Sigmoid colon (tissue), 7 donors: ENCODE data around the gene PIGT. TPM values are rescaled to one million over a fixed set of nuclear protein-coding genes. Genes with fewer than 3 reads are reported as not detected.

Experiments
- DNase-seq: peaks from one replicate; pipeline ENCODE4 v3.0.0-alpha.2; 2019
- H3K27ac ChIP-seq, 4 donors: fragments of 200-600 bp; sonication (generic); one replicate each; pipeline ENCODE4 v1.5.1; 2016 to 2019; ENCODE audit warnings: mild to moderate bottlenecking in 1 of 4
- H3K27me3 ChIP-seq, 3 donors: fragments of 200-600 bp; sonication (generic); one replicate each; pipeline ENCODE4 v1.5.1; 2019; ENCODE audit warnings: mild to moderate bottlenecking in 1 of 3
- H3K36me3 ChIP-seq, 4 donors: fragments of 200-600 bp; sonication (generic); one replicate each; pipeline ENCODE4 v1.5.1; 2016 to 2019
- H3K4me1 ChIP-seq, 4 donors: fragments of 200-600 bp; sonication (generic); one replicate each; pipeline ENCODE4 v1.5.1; 2017 to 2019
- H3K4me3 ChIP-seq, 4 donors: fragments of 200-600 bp; sonication (generic); one replicate each; pipeline ENCODE4 v1.5.1; 2017 to 2019; ENCODE audit warnings: mild to moderate bottlenecking in 2 of 4, moderate library complexity in 1 of 4
- H3K9me3 ChIP-seq, 4 donors: fragments of 200-600 bp in 3 of 4; sonication (generic) in 3 of 4; one replicate each; pipeline versions ENCODE4 v1.5.1 to v1.6.1; 2013 to 2019
- CTCF ChIP-seq, 4 experiments: fragments of 450-650 bp in 3 of 4; fragments of 200-600 bp in 1 of 4; IDR thresholded peaks; one replicate each; pipeline ENCODE4 v1.5.1; 2016 to 2019; ENCODE audit warnings: antibody characterized with exemption in 4 of 4, mild to moderate bottlenecking in 3 of 4, moderate library complexity in 2 of 4
- EP300 ChIP-seq, 4 donors: sonication (generic); formaldehyde crosslinking; IDR thresholded peaks; one replicate each; pipeline ENCODE4 v1.6.1; 2017; ENCODE audit warnings: antibody characterized with exemption in 4 of 4
- POLR2A ChIP-seq, 2 donors: fragments of 450-650 bp; IDR thresholded peaks; one replicate each; pipeline ENCODE4 v1.6.1; 2016; ENCODE audit warnings: antibody characterized with exemption in 2 of 2, mild to moderate bottlenecking in 2 of 2, moderate library complexity in 2 of 2
- POLR2AphosphoS5 ChIP-seq, 4 donors: sonication (generic); formaldehyde crosslinking; IDR thresholded peaks; one replicate each; pipeline ENCODE4 v1.6.1; 2017; ENCODE audit warnings: antibody characterized with exemption in 4 of 4
- WGBS, 2 donors: extraction: QIAGEN DNeasy Blood & Tissue Kit; methylation state at CpG; one replicate each; pipeline ENCODE4 v1.1.7; 2013; 5-methylcytosine and 5-hydroxymethylcytosine counted together
- intact Hi-C: fragments of 100-400 bp; cut with DNase I; formaldehyde crosslinking; loops from one replicate; pipeline ENCODE4 v1.15.1; 2023
- polyA plus RNA-seq, 3 donors: library from polyadenylated mRNA; stranded (reverse); fragments of 200-250 nt; gene quantifications; one replicate each; pipeline ENCODE4 v1.2.3, GENCODE V29; 2013
- total RNA-seq, 4 donors: library from RNA; depleted of rRNA; stranded (reverse); fragments of >200 nt; gene quantifications; one replicate each; pipeline ENCODE4 v1.1.0, GENCODE V29; 2016
- donor health status: healthy with polysubstance abuse.
- donor health status: Bipolar disorder and iron deficiency.
- donor health status: healthy.

PIGT gene
- total and polyA plus RNA-seq, 7 donors = 33.0 to 98.7 (median 51.6) TPM

- H3K4me3 ChIP-seq = no peak overlapping the region
- TF ChIP-seq CTCF (IDR thresholded peaks at IDR 0.05) = peak in 1 of 4 experiments; percentile 13
- TF ChIP-seq POLR2AphosphoS5 (IDR thresholded peaks at IDR 0.05) = no peak
- DNase-seq = no peak
- no peaks in the 10 kb centered on the region for H3K36me3 ChIP-seq
- H3K4me1 ChIP-seq = peaks cover 0 to 17% (median under 1%) of the 10 kb centered on the region in 4 donors
- intact Hi-C loops = no loop called here
- no peaks in the 10 kb centered on the region for H3K27me3 ChIP-seq
- 76 to 79% methylated on average over 5 of the region's 5 CpGs for WGBS, 2 donors
- H3K9me3 ChIP-seq = no peaks in the 10 kb centered on the region
- no peak overlapping the region for H3K27ac ChIP-seq
Measured at GRCh38 chr20:45459606-45460005, 43.7 kb downstream of the PIGT start.

- TF ChIP-seq EP300 (IDR thresholded peaks at IDR 0.05) (no peak), POLR2A (IDR thresholded peaks at IDR 0.05) (no peak), POLR2AphosphoS5 (IDR thresholded peaks at IDR 0.05) (no peak), CTCF (IDR thresholded peaks at IDR 0.05) (no peak)
- Histone ChIP-seq H3K4me1 (peaks cover 0 to 28% (median 15%) of the 10 kb centered on the region in 4 donors), H3K9me3 (no peaks in the 10 kb centered on the region), H3K27me3 (no peaks in the 10 kb centered on the region), H3K27ac (no peak overlapping the region), H3K4me3 (no peak overlapping the region), H3K36me3 (no peaks in the 10 kb centered on the region)
- no peak for DNase-seq
- 90 to 93% methylated on average over 1 of the region's 1 CpG for WGBS, 2 donors
- intact Hi-C loops = no loop called here
Measured at GRCh38 chr20:45461225-45461624, 45.3 kb downstream of the PIGT start.

GRCh38 chr20:45462711-45463509, 47.0 kb downstream of the PIGT start:
- TF ChIP-seq EP300 (IDR thresholded peaks at IDR 0.05) (no peak), CTCF (IDR thresholded peaks at IDR 0.05) (no peak), POLR2AphosphoS5 (IDR thresholded peaks at IDR 0.05) (no peak), POLR2A (IDR thresholded peaks at IDR 0.05) (no peak)
- Histone ChIP-seq H3K27me3 (no peaks in the 10 kb centered on the region), H3K9me3 (no peaks in the 10 kb centered on the region), H3K4me3 (no peak overlapping the region), H3K4me1 (peaks cover 0 to 24% (median 16%) of the 10 kb centered on the region in 4 donors), H3K27ac (no peak overlapping the region), H3K36me3 (no peaks in the 10 kb centered on the region)
- WGBS, 2 donors = 92% methylated on average over 6 of the region's 6 CpGs
- DNase-seq = no peak
- intact Hi-C loops = no loop called here

- Histone ChIP-seq H3K9me3 (no peaks in the 10 kb centered on the region), H3K27me3 (no peaks in the 10 kb centered on the region), H3K27ac (no peak overlapping the region), H3K4me1 (peaks cover 0 to 26% (median 18%) of the 10 kb centered on the region in 4 donors), H3K4me3 (no peak overlapping the region), H3K36me3 (no peaks in the 10 kb centered on the region)
- TF ChIP-seq EP300 (IDR thresholded peaks at IDR 0.05) = no peak
- TF ChIP-seq CTCF (IDR thresholded peaks at IDR 0.05) = no peak
- TF ChIP-seq POLR2A (IDR thresholded peaks at IDR 0.05) = no peak
- TF ChIP-seq POLR2AphosphoS5 (IDR thresholded peaks at IDR 0.05) = no peak
- DNase-seq = no peak
- intact Hi-C loops = no loop called here
- 69 to 78% methylated on average over 4 of the region's 4 CpGs for WGBS, 2 donors
Measured at GRCh38 chr20:45463709-45464108, 47.8 kb downstream of the PIGT start.
